ENCODE data around the gene ACTL8. TPM values are rescaled to one million over a fixed set of nuclear protein-coding genes. Genes with fewer than 3 reads are reported as not detected.

ACTL8 gene
- total RNA-seq, 1 donor from 2014 or later = not detected

- no peak for DNase-seq (ENCODE audit: low spot score)
These were observed 15.8 kb downstream of the ACTL8 start for GRCh38 chr1:17770983-17771382.

GRCh38 chr1:17772615-17773212 is 17.6 kb downstream of the ACTL8 start:
- no peak for DNase-seq (ENCODE audit: low spot score)

- DNase-seq (ENCODE audit: low spot score) = no peak
These were observed 18.6 kb downstream of the ACTL8 start for GRCh38 chr1:17773591-17774326.

GRCh38 chr1:17774452-17774851 is 19.3 kb downstream of the ACTL8 start:
- DNase-seq (ENCODE audit: low spot score) = no peak

GRCh38 chr1:17775796-17776195 is 20.7 kb downstream of the ACTL8 start:
- DNase-seq (ENCODE audit: low spot score) = no peak

- no peak for DNase-seq (ENCODE audit: low spot score)
These were observed 21.3 kb downstream of the ACTL8 start for GRCh38 chr1:17776426-17776825.

- no peak for DNase-seq (ENCODE audit: low spot score)
These were observed 22.2 kb downstream of the ACTL8 start for GRCh38 chr1:17777330-17777729.

- no peak for DNase-seq (ENCODE audit: low spot score)
These were observed 22.7 kb downstream of the ACTL8 start for GRCh38 chr1:17777818-17778217.

- DNase-seq (ENCODE audit: low spot score) = no peak
These were observed 25.8 kb downstream of the ACTL8 start for GRCh38 chr1:17780916-17781315.

GRCh38 chr1:17789926-17790325 is 34.8 kb downstream of the ACTL8 start:
- DNase-seq (ENCODE audit: low spot score) = no peak

GRCh38 chr1:17790383-17791054 is 35.4 kb downstream of the ACTL8 start:
- no peak for DNase-seq (ENCODE audit: low spot score)

GRCh38 chr1:17791055-17791390 is 35.9 kb downstream of the ACTL8 start:
- DNase-seq (ENCODE audit: low spot score) = no peak

- no peak for DNase-seq (ENCODE audit: low spot score)
These were observed 36.3 kb downstream of the ACTL8 start for GRCh38 chr1:17791480-17791879.

- no peak for DNase-seq (ENCODE audit: low spot score)
These were observed 37.3 kb downstream of the ACTL8 start for GRCh38 chr1:17792421-17792820.

- peak; percentile 21 for DNase-seq (ENCODE audit: low spot score)
These were observed 40.1 kb downstream of the ACTL8 start for GRCh38 chr1:17795081-17795809.

GRCh38 chr1:17795836-17796645 is 40.9 kb downstream of the ACTL8 start:
- DNase-seq (ENCODE audit: low spot score) = no peak

GRCh38 chr1:17797478-17797877 is 42.3 kb downstream of the ACTL8 start:
- DNase-seq (ENCODE audit: low spot score) = no peak

- DNase-seq (ENCODE audit: low spot score) = no peak
These were observed 42.9 kb downstream of the ACTL8 start for GRCh38 chr1:17798011-17798410.

- DNase-seq (ENCODE audit: low spot score) = no peak
These were observed 43.8 kb downstream of the ACTL8 start for GRCh38 chr1:17798799-17799382.

GRCh38 chr1:17799642-17800041 is 44.5 kb downstream of the ACTL8 start:
- DNase-seq (ENCODE audit: low spot score) = no peak

- DNase-seq (ENCODE audit: low spot score) = no peak
These were observed 47.0 kb downstream of the ACTL8 start for GRCh38 chr1:17802164-17802563.

All from mucosa of gallbladder (tissue), 1 donor.